DMS 273 (cell line): ENCODE results near the gene DNAAF3.
A peak's percentile ranks its signal among the peaks of the same experiment; 100 is the strongest.

Source experiments
- DNase-seq: peaks from one replicate; lab custom pipeline; 2025; ENCODE audit not compliant: unreplicated experiment; lab: John Stamatoyannopoulos, UW

The DNAAF3 gene

GRCh38 chr19:55166530-55167268, at the start of gene DNAAF3:
TSS of gene DNAAF3 (minus strand) at chr19:55166613. CDS start at chr19:55166413, 200 bp downstream.
- DNase-seq, result peak; percentile 98

DNA sequence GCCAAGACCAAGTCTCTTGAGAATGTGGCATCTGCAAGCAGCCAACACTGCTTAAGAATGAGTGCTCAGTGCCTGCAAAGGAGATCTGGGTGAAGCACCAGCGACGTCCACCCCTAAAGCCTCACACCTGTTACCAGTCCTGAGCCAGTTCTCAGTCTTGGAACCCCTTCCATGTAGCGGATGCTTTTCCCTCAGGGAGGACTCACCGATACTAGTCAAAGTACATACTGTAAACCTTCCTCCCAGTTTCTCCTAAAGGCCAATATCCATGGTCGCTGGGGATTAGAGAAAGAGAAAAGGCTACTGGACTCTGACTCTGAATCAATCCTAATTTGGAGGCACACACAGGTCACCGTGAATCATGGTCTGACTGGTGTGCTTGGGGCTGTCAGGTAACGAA, 47.1 kb upstream of the DNAAF3 start:
- no peak for DNase-seq

GRCh38 chr19:55212447-55212846, 46.0 kb upstream of the DNAAF3 start:
- DNase-seq, result peak; percentile 46

DNA sequence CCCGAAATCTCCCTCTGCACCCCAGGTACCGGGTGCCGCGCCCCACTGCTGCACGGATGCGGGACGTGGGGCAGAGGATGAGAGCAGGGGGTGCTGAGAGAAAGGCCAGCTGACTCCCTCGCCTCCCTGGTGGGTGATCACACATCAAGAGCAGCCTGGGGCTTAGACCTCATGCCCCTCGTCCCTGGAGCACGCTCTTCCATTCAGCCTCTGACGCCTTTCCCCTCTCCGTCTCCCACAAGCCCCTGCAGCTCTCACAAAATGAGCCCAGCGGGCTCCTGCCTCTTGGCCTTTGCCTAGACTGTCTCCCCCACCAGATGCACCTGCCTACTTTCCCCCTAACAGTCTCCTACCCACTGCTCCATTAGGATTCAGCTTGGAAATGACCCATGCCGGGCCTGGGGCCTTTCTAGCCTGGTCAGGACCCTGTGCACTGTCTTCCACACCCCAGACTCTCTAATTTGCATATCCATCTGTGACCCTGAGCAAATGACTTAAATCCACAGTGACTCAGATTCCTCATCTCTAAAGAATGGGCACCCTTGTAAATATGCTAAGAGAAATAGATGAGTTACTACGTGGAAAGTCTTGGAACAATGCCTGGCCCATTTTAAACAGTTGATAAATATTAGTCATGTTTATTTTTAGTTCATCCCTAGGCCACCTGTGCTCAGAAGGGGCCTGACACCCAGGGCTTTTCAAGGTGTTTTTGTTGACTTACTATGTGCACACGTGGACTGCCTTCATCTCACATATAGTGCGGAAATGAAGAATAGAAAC, 43.5 kb upstream of the DNAAF3 start:
- DNase-seq, result peak; percentile 47

DNA sequence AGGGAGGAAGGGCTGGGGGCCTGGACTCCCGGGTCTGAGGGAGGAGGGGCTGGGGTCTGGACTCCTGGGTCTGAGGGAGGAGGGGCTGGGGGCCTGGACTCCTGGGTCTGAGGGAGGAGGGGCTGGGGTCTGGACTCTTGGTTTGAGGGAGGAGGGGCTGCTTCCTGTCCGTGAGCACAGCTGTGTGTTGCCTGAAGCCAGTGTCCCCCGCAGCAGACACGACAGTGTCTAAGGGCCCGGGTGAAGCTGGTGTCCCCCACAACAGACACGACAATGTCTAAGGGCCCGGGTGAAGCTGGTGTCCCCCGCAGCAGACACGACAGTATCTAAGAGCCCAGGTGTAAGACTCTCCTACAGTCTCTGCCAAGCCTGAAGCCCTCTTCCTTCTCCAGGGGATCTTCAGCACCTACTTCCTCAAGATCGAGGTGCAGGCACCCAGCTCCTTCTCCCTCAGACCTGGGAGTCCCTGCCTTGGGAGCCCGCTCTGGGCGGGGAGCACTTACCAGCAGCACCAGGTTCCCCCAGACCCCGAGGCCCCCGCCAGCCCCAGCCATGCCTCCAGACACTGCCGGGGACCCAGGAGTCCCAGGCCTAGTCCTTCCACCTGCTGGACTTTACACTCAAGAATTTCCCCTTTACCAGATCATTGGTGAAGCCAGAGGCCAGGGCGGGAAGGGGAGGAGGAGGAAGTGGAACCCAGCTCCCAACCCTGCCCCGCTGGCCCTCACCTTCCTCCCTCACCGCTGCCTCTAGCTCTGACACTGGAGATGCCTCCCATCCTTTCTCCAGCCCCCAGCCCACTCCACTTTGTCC, 42.7 kb upstream of the DNAAF3 start, which contains the start of gene PTPRH:
Gene PTPRH, minus strand, starts transcription at position 622 of the 813 bp plus-strand sequence. Its CDS starts 68 bp downstream, at position 554.
- DNase-seq, result no peak

DNA sequence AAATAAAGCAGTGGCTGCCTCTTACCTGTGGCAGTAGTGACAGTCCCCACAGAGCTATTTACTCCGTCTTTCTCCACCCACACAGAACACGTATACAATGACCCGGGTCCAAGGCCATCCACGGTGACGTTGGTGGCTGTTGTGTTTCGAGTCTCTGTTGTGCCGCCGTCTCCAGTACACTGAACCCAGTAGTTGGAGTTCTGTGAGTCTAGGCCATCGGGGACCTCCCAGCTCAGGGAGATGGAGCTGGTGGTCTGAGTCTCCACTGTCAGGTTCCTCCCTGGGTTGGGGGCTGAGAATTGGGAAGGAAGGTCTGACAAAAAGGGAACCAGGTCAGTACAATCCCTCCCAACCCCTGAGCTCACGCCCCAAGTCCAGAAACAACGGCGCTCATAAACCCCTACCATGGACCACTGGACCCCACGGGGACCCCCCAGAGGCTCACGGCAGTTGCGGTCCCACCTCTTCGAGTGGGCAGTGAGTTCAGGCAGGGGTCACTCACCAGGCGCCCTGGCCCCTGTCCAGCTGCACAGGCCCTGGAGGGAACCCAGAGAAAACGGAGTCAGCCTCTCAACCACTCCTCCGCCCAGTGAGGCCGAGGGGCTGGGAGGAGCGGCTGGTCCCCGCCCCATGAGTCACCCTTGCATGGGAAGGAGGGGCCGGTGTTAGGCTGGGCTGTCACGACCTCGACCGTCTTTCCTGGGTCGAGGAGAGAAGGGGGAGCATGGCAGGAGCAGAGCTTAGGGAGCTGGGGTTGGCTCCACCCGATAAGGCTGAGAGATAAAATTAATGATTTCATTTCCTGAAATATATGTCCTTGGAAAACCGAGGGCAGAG, 40.5 kb upstream of the DNAAF3 start:
- DNase-seq, result peak; percentile 74

DNA sequence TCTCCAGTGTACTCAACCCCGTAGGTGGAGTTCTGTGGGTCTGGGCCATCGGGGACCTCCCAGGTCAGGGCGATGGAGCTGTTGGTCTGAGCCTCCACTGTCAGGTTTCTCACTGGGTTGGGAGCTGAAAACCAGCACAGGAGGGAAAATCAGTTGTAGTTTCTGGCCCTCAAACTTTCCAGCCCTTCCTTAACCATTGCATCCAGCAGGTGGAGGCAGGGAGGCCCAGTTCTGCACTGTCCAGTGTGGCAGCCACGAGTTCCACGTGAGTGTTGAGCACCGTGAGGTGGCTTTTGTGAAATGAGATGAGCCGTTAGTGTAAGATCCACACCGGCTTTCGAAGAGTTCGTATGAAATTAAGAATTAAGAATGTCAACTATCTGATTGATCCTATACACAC, 35.8 kb upstream of the DNAAF3 start:
- peak; percentile 32 for DNase-seq

DNA sequence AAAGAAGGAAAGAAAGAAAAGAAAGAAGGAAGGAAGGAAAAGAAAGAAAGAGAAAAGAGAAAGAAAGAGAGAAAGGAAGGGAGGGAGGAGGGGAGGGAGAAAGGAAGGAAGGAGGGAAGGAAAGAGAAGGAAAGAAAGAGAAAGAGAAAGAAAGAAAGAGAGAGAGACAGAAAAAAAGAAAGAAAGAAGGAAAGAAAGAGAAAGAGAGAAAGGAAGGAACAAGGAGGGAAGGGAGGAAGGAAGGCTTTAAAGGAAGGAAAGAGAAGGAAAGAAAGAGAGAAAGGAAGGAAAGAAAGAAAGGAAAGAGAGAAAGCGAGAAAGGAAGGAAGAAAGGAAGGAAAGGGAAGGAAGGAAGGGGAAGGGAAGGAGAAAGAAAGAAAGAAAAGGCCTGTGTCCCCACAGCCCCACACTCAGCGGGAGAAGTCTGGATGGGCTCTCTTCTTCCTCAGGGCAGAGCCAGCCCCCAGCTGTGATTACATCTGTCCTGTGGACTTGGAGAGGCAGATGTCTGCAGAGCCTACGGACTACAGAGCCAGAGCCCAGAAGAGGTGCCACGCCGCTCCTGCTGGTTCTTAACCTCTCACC, 33.3 kb upstream of the DNAAF3 start:
- peak; percentile 36 for DNase-seq

GRCh38 chr19:55198651-55199050, 32.2 kb upstream of the DNAAF3 start:
- DNase-seq, result no peak

DNA sequence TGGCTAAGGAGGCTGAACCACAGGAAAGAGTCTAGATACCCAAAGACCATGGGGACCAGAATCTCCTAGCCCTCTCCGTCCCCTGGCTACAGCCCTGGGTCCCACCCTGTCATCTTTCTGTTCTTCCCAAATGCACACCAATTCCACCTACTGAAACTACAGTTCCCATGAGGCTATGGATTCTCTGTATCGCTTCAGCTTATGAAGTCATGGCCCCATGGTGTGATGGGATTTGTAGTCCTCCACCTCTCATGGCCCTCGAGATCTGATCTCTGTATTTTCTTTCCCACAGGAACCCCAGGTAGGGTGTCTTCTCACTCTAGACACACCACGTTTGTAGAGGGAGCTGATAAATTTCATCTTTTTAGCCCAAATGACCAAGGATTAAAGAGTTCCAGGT, 31.1 kb upstream of the DNAAF3 start:
- peak; percentile 52 for DNase-seq

DNA sequence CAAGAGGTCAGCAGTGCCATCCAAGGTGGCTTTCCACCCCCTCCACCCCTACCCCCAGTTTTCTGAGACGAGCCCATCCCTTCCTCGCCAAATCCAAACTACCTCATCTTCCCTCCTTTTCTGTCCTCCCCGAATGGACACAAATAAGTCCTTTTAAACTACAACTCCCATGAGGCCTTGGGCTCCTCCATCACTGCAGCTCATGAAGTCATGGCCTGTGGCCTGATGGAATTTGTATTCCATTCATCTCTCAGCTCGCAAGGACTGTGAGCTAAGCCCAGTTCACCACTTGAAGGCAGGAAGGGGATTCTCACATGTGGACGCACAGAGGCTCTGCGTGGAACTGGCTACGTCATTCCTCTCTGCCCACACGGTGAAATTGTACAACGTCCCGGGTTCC, 30.4 kb upstream of the DNAAF3 start:
- DNase-seq, result peak; percentile 35

DNA sequence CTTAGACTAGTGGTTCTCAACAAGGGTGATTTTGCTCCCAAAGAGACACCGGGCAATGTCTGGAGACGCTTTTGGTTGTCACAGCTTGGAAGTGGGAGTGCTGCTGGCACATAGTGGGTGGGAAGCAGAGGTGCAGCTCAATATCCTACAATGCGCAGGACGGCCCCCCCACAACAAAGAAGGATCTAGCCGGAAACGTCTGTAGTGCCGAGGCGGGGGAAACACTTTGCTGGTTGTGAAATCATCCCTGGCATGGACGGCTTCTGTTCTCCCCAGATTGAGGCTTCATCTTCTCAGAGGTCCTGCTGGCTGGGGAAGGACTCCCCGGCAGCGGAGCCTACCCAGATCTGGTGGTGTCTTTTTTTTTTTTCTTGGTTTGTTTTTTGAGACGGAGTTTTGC, 27.1 kb upstream of the DNAAF3 start:
- DNase-seq, result no peak

DNA sequence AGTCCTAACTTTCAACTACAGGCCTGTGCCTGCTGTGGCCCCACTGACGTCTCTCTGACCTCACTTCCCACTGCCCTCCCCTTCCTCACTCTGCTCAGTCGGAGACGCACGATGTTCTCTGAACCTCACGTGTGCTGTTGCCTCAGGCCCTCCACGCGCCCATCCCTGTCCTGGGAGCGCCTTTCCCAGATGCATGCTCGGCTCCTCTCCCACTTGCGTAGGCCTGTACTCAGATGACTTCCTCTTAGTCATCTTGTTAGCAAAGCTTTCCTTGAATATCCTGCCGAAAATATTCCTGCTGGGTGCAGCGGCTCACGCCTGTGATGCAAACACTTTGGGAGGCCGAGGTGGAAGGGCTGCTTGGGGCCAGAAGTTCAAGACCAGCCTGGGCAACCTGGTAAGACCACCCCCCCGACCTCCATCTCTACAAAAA, 23.0 kb upstream of the DNAAF3 start:
- DNase-seq, result no peak

DNA sequence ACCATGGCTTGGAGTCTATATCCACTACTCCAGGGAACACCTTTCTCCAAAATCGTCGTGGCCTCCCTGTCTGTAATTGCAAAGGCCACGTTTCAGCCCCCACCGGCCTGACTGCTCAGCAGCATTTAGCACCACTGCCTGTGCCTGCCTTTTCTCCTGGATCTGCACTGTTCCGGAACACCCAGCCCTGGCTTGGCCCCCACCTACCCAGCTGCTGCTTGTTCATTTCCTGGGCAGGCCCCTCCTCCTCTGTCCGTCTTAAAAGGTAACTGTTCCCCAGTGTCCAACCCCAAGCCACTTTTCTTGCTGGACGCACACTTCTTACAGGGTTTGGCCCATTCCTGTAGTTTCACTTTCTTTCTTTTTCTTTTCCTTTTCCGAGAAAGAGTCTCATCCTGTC, 22.2 kb upstream of the DNAAF3 start:
- DNase-seq, result no peak

DNA sequence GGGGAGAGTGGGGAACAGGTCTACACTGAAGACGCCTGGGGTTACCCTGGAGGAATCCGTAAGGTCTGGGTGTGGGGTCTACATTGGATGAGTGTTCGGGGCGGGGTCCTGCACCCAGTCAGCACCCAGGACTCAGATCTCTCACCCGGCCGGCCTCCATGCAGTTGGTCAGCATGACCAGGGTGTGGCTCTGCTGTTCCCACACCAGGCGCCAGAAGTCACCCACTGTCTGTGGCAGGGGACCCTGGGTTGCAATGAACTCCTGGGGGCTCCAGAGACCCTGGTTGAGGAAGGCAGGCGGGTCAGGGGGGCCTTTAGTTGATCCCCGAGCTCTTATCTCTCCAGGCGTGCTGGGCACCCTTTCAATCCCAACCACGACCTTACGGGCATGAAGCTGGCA, 19.7 kb upstream of the DNAAF3 start:
- no peak for DNase-seq

- DNase-seq, result no peak
These were observed 15.3 kb upstream of the DNAAF3 start for GRCh38 chr19:55181740-55182139.

GRCh38 chr19:55179606-55180484, 13.4 kb upstream of the DNAAF3 start, which contains the start of gene SYT5:
TSS of gene SYT5 (minus strand) at chr19:55180289. CDS start at chr19:55179041, 1,248 bp downstream.
- DNase-seq, result peak; percentile 59

GRCh38 chr19:55178781-55179599, 12.6 kb upstream of the DNAAF3 start:
- DNase-seq, result peak; percentile 97
